H1 (cell line): ENCODE measurements around the gene OXA1L. TPM values are rescaled to one million over a fixed set of nuclear protein-coding genes. Genes with fewer than 3 reads are reported as not detected.

Experiments
- CTCF ChIA-PET: fragments of 300-600 bp; sonication (Branson Sonifier 250); formaldehyde crosslinking; loops from one replicate; lab custom pipeline; 2021; ENCODE audit not compliant: partially characterized antibody; lab: Charles Lee
- POLR2A ChIA-PET: fragments of 300-600 bp; sonication (Branson Sonifier 250); formaldehyde crosslinking; loops from one replicate; lab custom pipeline; 2021; ENCODE audit warnings: inconsistent platforms; ENCODE audit not compliant: partially characterized antibody; lab: Charles Lee
- DNase-seq, 2 experiments: peaks; one replicate each; pipeline versions ENCODE4 v3.0.0 to v3.0.0-alpha.2; 2010 to 2022; ENCODE audit warnings: low spot score in 2 of 2, low read depth in 1 of 2, mixed read lengths in 1 of 2
- FAIRE-seq: peaks from 2 replicates; lab custom pipeline; 2011; peaks lifted over from hg19 to GRCh38; lab: Jason Lieb, UNC
- H2AFZ ChIP-seq: 2 replicates; pipeline ENCODE4 v1.8.1; 2012; ENCODE audit warnings: low read length, inconsistent platforms
- H2AK5ac ChIP-seq: 2 replicates; pipeline ENCODE4 v1.6.1; 2013; ENCODE audit warnings: low read depth, low read length
- H2BK120ac ChIP-seq: replicated peaks from 2 replicates; pipeline ENCODE3; 2013; ENCODE audit warnings: low read depth, low read length, inconsistent platforms
- H2BK12ac ChIP-seq: 2 replicates; pipeline ENCODE4 v1.6.1; 2013; ENCODE audit warnings: low read depth, low read length
- H2BK15ac ChIP-seq: 2 replicates; pipeline ENCODE4 v1.6.1; 2013; ENCODE audit warnings: low read length
- H2BK20ac ChIP-seq: 2 replicates; pipeline ENCODE4 v1.6.1; 2013; ENCODE audit warnings: low read length
- H2BK5ac ChIP-seq: 2 replicates; pipeline ENCODE4 v1.6.1; 2013; ENCODE audit warnings: low read depth, low read length
- H3K14ac ChIP-seq: 2 replicates; pipeline ENCODE4 v1.6.1; 2013; ENCODE audit warnings: inconsistent platforms; ENCODE audit not compliant: insufficient read length
- H3K18ac ChIP-seq: 2 replicates; pipeline ENCODE4 v1.6.1; 2013; ENCODE audit warnings: low read length; ENCODE audit errors: extremely low read depth
- H3K23ac ChIP-seq: 2 replicates; pipeline ENCODE4 v1.6.1; 2013; ENCODE audit warnings: inconsistent platforms; ENCODE audit not compliant: insufficient read length
- H3K23me2 ChIP-seq: 2 replicates; pipeline ENCODE4 v1.6.1; 2013; ENCODE audit warnings: low read depth, low read length
- H3K27ac ChIP-seq: 2 replicates; pipeline ENCODE4 v1.6.1; 2011; ENCODE audit warnings: low read depth, low read length, inconsistent platforms
- H3K27me3 ChIP-seq, 4 experiments: replicated peaks in 1 of 4; 1 replicate in 1 of 4; 2 replicates in 3 of 4; pipeline versions ENCODE4 v1.6.1 to v1.8.1; 2011 to 2013; ENCODE audit warnings: low read length in 3 of 4, mild to moderate bottlenecking in 3 of 4, inconsistent platforms in 2 of 4, mixed read lengths in 2 of 4, moderate library complexity in 1 of 4; ENCODE audit not compliant: control insufficient read depth in 3 of 4, insufficient read depth in 3 of 4; ENCODE audit errors: extremely low read depth in 1 of 4
- H3K36me3 ChIP-seq, 4 experiments: 2 replicates each; pipeline versions ENCODE4 v1.6.1 to v1.8.1; 2011 to 2013; ENCODE audit warnings: mild to moderate bottlenecking in 4 of 4, low read length in 3 of 4, moderate library complexity in 2 of 4, control low read depth in 1 of 4, inconsistent platforms in 1 of 4; ENCODE audit not compliant: insufficient read depth in 4 of 4, control insufficient read depth in 2 of 4
- H3K4ac ChIP-seq: replicated peaks from 2 replicates; pipeline ENCODE3; 2013; ENCODE audit warnings: low read length, low read depth, mixed read lengths, inconsistent platforms; ENCODE audit not compliant: insufficient read length
- H3K4me1 ChIP-seq, 4 experiments: replicated peaks in 1 of 4; 1 replicate in 1 of 4; 2 replicates in 3 of 4; pipeline versions ENCODE4 v1.6.1 to v1.8.1; 2011 to 2013; ENCODE audit warnings: low read length in 3 of 4, inconsistent platforms in 2 of 4, mixed read lengths in 1 of 4; ENCODE audit not compliant: insufficient read depth in 4 of 4, control insufficient read depth in 3 of 4
- H3K4me2 ChIP-seq, 2 experiments: 2 replicates each; pipeline versions ENCODE4 v1.6.1 to v1.8.1; 2011 to 2013; ENCODE audit warnings: low read depth in 2 of 2, low read length in 2 of 2, control low read depth in 1 of 2, inconsistent platforms in 1 of 2, mild to moderate bottlenecking in 1 of 2; ENCODE audit not compliant: insufficient read depth in 1 of 2
- H3K4me3 ChIP-seq, 4 experiments: fragments of 200-600, 300-600 bp in 1 of 4; sonication (generic), shearing (Covaris generic), sonication (Bioruptor Twin) in 1 of 4; 2 replicates each; pipeline versions ENCODE4 v1.5.1 to v1.8.1; 2011 to 2016; ENCODE audit warnings: low read length in 4 of 4, low read depth in 3 of 4, control low read depth in 2 of 4, inconsistent platforms in 2 of 4, mild to moderate bottlenecking in 2 of 4, mixed read lengths in 1 of 4, moderate library complexity in 1 of 4; ENCODE audit not compliant: insufficient read depth in 2 of 4; ENCODE audit errors: extremely low read depth in 1 of 4
- H3K56ac ChIP-seq: replicated peaks from 2 replicates; pipeline ENCODE3; 2013; ENCODE audit warnings: low read depth, mild to moderate bottlenecking, mixed read lengths, low read length, inconsistent platforms; ENCODE audit not compliant: insufficient read length
- H3K79me1 ChIP-seq: 2 replicates; pipeline ENCODE4 v1.6.1; 2013; ENCODE audit warnings: low read depth, low read length, control low read depth
- H3K79me2 ChIP-seq, 2 experiments: 2 replicates each; pipeline versions ENCODE4 v1.6.1 to v1.8.1; 2012 to 2013; ENCODE audit warnings: low read length in 2 of 2, mild to moderate bottlenecking in 2 of 2, inconsistent platforms in 1 of 2; ENCODE audit not compliant: insufficient read depth in 2 of 2, control insufficient read depth in 1 of 2
- H3K9ac ChIP-seq, 4 experiments: replicated peaks in 1 of 4; 1 replicate in 1 of 4; 2 replicates in 3 of 4; pipeline versions ENCODE4 v1.6.1 to v1.8.1; 2011 to 2013; ENCODE audit warnings: low read depth in 3 of 4, low read length in 3 of 4, control low read depth in 2 of 4, mild to moderate bottlenecking in 2 of 4, moderate library complexity in 2 of 4, inconsistent platforms in 1 of 4; ENCODE audit errors: extremely low read depth in 1 of 4
- H3K9me3 ChIP-seq, 2 experiments: 2 replicates each; pipeline versions ENCODE4 v1.6.1 to v1.8.1; 2012 to 2013; ENCODE audit warnings: mild to moderate bottlenecking in 2 of 2, moderate library complexity in 2 of 2, control low read depth in 1 of 2, inconsistent platforms in 1 of 2, low read depth in 1 of 2, low read length in 1 of 2, mixed read lengths in 1 of 2; ENCODE audit not compliant: insufficient read depth in 2 of 2
- H4K20me1 ChIP-seq, 2 experiments: replicated peaks in 1 of 2; 2 replicates each; pipeline versions ENCODE3 to v1.8.1; 2011 to 2013; ENCODE audit warnings: inconsistent platforms in 2 of 2, low read length in 2 of 2, mild to moderate bottlenecking in 1 of 2; ENCODE audit not compliant: insufficient read depth in 2 of 2, control insufficient read depth in 1 of 2
- H4K5ac ChIP-seq: 2 replicates; pipeline ENCODE4 v1.6.1; 2013; ENCODE audit warnings: low read length, low read depth, mixed read lengths, inconsistent platforms; ENCODE audit not compliant: insufficient read length
- H4K8ac ChIP-seq: 2 replicates; pipeline ENCODE4 v1.8.0; 2013; ENCODE audit warnings: mild to moderate bottlenecking, moderate library complexity, low read length, inconsistent platforms; ENCODE audit not compliant: insufficient read depth; ENCODE audit errors: extremely low read depth
- H4K91ac ChIP-seq: replicated peaks from 2 replicates; pipeline ENCODE3; 2013; ENCODE audit warnings: low read length, mixed read lengths, inconsistent platforms; ENCODE audit not compliant: insufficient read length
- ATF3 ChIP-seq: IDR thresholded peaks from 2 replicates; pipeline ENCODE4 v1.6.1; 2011; ENCODE audit warnings: low read depth, mild to moderate bottlenecking, low read length; ENCODE audit not compliant: insufficient read depth
- BCL11A ChIP-seq, 2 experiments: IDR thresholded peaks; one replicate each; pipeline ENCODE4 v1.6.1; 2011; ENCODE audit warnings: low read depth in 2 of 2, low read length in 2 of 2, mild to moderate bottlenecking in 2 of 2
- CBX5 ChIP-seq: fragments of 300-800, 300-1000 bp; sonication (generic); IDR thresholded peaks from 2 replicates; pipeline ENCODE4 v1.7.1; 2016; ENCODE audit warnings: antibody characterized with exemption, low read length, low read depth
- CHD1 ChIP-seq: IDR thresholded peaks from 2 replicates; pipeline ENCODE4 v1.6.1; 2012; ENCODE audit warnings: low read depth, low read length, improper control_type of control experiment
- CREB1 ChIP-seq: IDR thresholded peaks from 2 replicates; pipeline ENCODE4 v1.6.1; 2012; ENCODE audit warnings: inconsistent platforms
- JUND ChIP-seq: IDR thresholded peaks from 2 replicates; pipeline ENCODE4 v1.6.1; 2011; ENCODE audit warnings: mild to moderate bottlenecking, improper control_type of control experiment, low read length
- KDM5A ChIP-seq: fragments of 200-600 bp; IDR thresholded peaks from 2 replicates; pipeline ENCODE4 v1.7.1; 2012; ENCODE audit warnings: mild to moderate bottlenecking, low read length, inconsistent platforms, mixed read lengths
- NRF1 ChIP-seq: IDR thresholded peaks from 2 replicates; pipeline ENCODE4 v1.6.1; 2011; ENCODE audit warnings: mild to moderate bottlenecking, low read depth, low read length, improper control_type of control experiment
- PHF8 ChIP-seq: fragments of 200-600 bp; sonication (generic); conservative IDR thresholded peaks from 2 replicates; pipeline ENCODE4 v1.7.1; 2012; ENCODE audit warnings: low read depth, mild to moderate bottlenecking, inconsistent platforms, low read length, moderate library complexity
- RXRA ChIP-seq: IDR thresholded peaks from 2 replicates; pipeline ENCODE4 v1.6.1; 2011; ENCODE audit warnings: low read depth, mild to moderate bottlenecking, low read length, moderate library complexity; ENCODE audit not compliant: insufficient read depth
- SP1 ChIP-seq: IDR thresholded peaks from 2 replicates; pipeline ENCODE4 v1.6.1; 2011; ENCODE audit warnings: low read depth, low read length
- SUZ12 ChIP-seq: fragments of 200-600 bp; sonication (generic); IDR thresholded peaks from 2 replicates; pipeline ENCODE4 v1.6.1; 2012; ENCODE audit warnings: mild to moderate bottlenecking, inconsistent platforms, low read length, moderate library complexity, mixed read lengths
- WGBS, 2 experiments: shearing (Covaris generic) in 1 of 2; methylation state at CpG; one replicate each; pipeline versions ENCODE4 v1.1.6 to v1.1.7; 2013 to 2015; ENCODE audit warnings: low lambda C conversion rate in 2 of 2, mixed read lengths in 2 of 2, inconsistent platforms in 1 of 2, low coverage in 1 of 2, missing lambda C conversion rate in 1 of 2; ENCODE audit not compliant: insufficient replicate concordance in 2 of 2, insufficient coverage in 1 of 2, insufficient read length in 1 of 2; ENCODE audit errors: extremely low coverage in 1 of 2, missing lambda C conversion rate in 1 of 2; 5-methylcytosine and 5-hydroxymethylcytosine counted together
- polyA plus RNA-seq, 7 experiments: library from polyadenylated mRNA; depleted of rRNA in 3 of 7; stranded (reverse) in 5 of 7; unstranded in 2 of 7; fragments of >200 nt in 5 of 7; fragments of 200-250 nt in 2 of 7; gene quantifications; 1 replicate in 5 of 7; 2 replicates in 1 of 7; 4 replicates in 1 of 7; pipeline versions ENCODE4 v1.2.1 to v1.2.3, GENCODE V29; 2011 to 2013; ENCODE audit warnings: missing spikeins in 2 of 7, mixed read lengths in 2 of 7
- total RNA-seq: library from RNA; stranded (reverse); fragmentation: NEBNext Ultra II Directional; extraction: Animal tissue kit (Norgen Biotek cat#: 25700); gene quantifications from 2 replicates; pipeline ENCODE4 v1.2.1, GENCODE V29; 2021
- TF ChIP-seq, protein P1 (sequence below): IDR thresholded peaks from 2 replicates; pipeline ENCODE4 v1.6.1; 2012; ENCODE audit warnings: low read length, inconsistent platforms

OXA1L gene
- total and polyA plus RNA-seq, 2 of the 8 experiments (the other 6 are each of a cell fraction or from before 2014, with no cell fraction given), result 125 to 199 TPM

DNA sequence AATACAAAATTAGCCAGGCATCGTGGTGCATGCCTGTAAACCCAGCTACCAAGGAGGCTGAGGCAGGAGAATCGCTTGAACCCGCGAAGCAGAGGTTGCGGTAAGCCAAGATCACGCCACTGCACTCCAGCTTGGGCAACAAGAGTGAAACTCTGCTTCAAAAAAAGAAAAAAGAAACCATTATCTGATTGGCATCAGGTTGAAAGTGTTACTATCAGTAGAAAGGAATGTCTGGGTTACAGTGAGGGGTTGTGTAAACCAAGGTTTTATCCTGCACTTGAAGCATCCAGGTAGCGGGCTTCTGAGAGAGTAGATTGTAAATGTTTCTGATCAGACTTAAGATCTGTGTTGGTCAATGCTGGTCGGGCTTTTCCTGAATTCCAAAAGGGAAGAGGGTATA is 14.1 kb upstream of the OXA1L start:
- H3K14ac ChIP-seq, result no peak overlapping the region
- 87% methylated on average over 8 of the region's 8 CpGs; no CpG with 5 or more reads in 1 of the 2 experiments for WGBS, 2 experiments
- TF ChIP-seq KDM5A, result no peak
- TF ChIP-seq ATF3, result no peak
- TF ChIP-seq CBX5, result no peak
- no peak for TF ChIP-seq PHF8
- TF ChIP-seq CHD1, result no peak
- no peak for TF ChIP-seq JUND
- TF ChIP-seq SUZ12, result no peak
- TF ChIP-seq SP1, result no peak
- no peak for TF ChIP-seq CREB1
- TF ChIP-seq RXRA, result no peak
- TF ChIP-seq NRF1, result no peak
- TF ChIP-seq BCL11A (IDR thresholded peaks at IDR 0.05; ENCODE audit: low read depth in 2 of 2, low read length in 2 of 2), result no peak
- TF ChIP-seq, protein P1, sequence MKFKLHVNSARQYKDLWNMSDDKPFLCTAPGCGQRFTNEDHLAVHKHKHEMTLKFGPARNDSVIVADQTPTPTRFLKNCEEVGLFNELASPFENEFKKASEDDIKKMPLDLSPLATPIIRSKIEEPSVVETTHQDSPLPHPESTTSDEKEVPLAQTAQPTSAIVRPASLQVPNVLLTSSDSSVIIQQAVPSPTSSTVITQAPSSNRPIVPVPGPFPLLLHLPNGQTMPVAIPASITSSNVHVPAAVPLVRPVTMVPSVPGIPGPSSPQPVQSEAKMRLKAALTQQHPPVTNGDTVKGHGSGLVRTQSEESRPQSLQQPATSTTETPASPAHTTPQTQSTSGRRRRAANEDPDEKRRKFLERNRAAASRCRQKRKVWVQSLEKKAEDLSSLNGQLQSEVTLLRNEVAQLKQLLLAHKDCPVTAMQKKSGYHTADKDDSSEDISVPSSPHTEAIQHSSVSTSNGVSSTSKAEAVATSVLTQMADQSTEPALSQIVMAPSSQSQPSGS, result no peak

More for the DNA sequence above, 14.1 kb upstream of the OXA1L start:
- no peaks in the 10 kb centered on the region for H3K27me3 ChIP-seq
- H3K23ac ChIP-seq, result no peak overlapping the region
- H3K56ac ChIP-seq, result no peak overlapping the region
- H3K9me3 ChIP-seq, result no peaks in the 10 kb centered on the region
- no peak overlapping the region for H2BK20ac ChIP-seq
- DNase-seq, result no peak
- H3K23me2 ChIP-seq, result no peaks in the 10 kb centered on the region
- CTCF ChIA-PET, result interaction anchor here (1.0 to 1.8 kb wide), 4 partner anchors 14 to 196 kb away, joined by 3 to 5 read pairs (median 4); partner anchors contain the start of gene OXA1L
- H3K4ac ChIP-seq, result no peak overlapping the region
- no peak overlapping the region for H2BK15ac ChIP-seq
- FAIRE-seq, result no peak
- no peaks in the 10 kb centered on the region for H3K4me1 ChIP-seq
- H3K27ac ChIP-seq, result no peak overlapping the region
- no peak overlapping the region for H2BK120ac ChIP-seq
- H2BK12ac ChIP-seq, result no peak overlapping the region
- H3K79me1 ChIP-seq, result no peaks in the 10 kb centered on the region
- no peaks in the 10 kb centered on the region for H3K79me2 ChIP-seq
- no peak overlapping the region for H3K4me2 ChIP-seq
- POLR2A ChIA-PET, result interaction anchor here (1.1 kb wide), 1 partner anchor 69 kb away, joined by 3 read pairs; no protein-coding TSS in a partner anchor
- no peak overlapping the region for H3K4me3 ChIP-seq
- no peak overlapping the region for H4K8ac ChIP-seq
- H4K20me1 ChIP-seq, result no peaks in the 10 kb centered on the region
- H2BK5ac ChIP-seq, result no peak overlapping the region
- no peak overlapping the region for H2AK5ac ChIP-seq
- H4K5ac ChIP-seq, result no peak overlapping the region
- no peak overlapping the region for H3K18ac ChIP-seq
- no peaks in the 10 kb centered on the region for H3K36me3 ChIP-seq
- no peak overlapping the region for H3K9ac ChIP-seq
- H4K91ac ChIP-seq, result no peak overlapping the region
- H2AFZ ChIP-seq, result no peak overlapping the region
